Neuronal stem cell (in vitro differentiated cells): Measurements from ENCODE around the gene SORCS2.
A peak's percentile ranks its signal among the peaks of the same experiment; 100 is the strongest.

Experiments
- DNase-seq: peaks from one replicate; pipeline ENCODE4 v3.0.0-alpha.2; 2013; ENCODE audit warnings: low spot score
- H2AFZ ChIP-seq: one replicate; pipeline ENCODE4 v1.6.1; 2013; ENCODE audit warnings: mild to moderate bottlenecking, low read length, inconsistent platforms
- H2AK5ac ChIP-seq: 2 replicates; pipeline ENCODE4 v1.6.1; 2013; ENCODE audit warnings: low read depth, mild to moderate bottlenecking, inconsistent platforms, low read length, moderate library complexity, mixed read lengths
- H2BK120ac ChIP-seq: 2 replicates; pipeline ENCODE4 v1.6.1; 2013; ENCODE audit warnings: low read depth, mild to moderate bottlenecking, inconsistent platforms, low read length, moderate library complexity, mixed read lengths
- H2BK12ac ChIP-seq: one replicate; pipeline ENCODE4 v1.6.1; 2013; ENCODE audit warnings: low read length, inconsistent platforms
- H2BK15ac ChIP-seq: 2 replicates; pipeline ENCODE4 v1.6.1; 2013; ENCODE audit warnings: mild to moderate bottlenecking, low read length, inconsistent platforms, mixed read lengths
- H2BK5ac ChIP-seq: one replicate; pipeline ENCODE4 v1.6.1; 2013; ENCODE audit warnings: inconsistent platforms, mild to moderate bottlenecking, low read length, moderate library complexity
- H3K14ac ChIP-seq: one replicate; pipeline ENCODE4 v1.6.1; 2013; ENCODE audit warnings: low read length, inconsistent platforms
- H3K18ac ChIP-seq: 2 replicates; pipeline ENCODE4 v1.6.1; 2013; ENCODE audit warnings: low read length, inconsistent platforms
- H3K23ac ChIP-seq: 2 replicates; pipeline ENCODE4 v1.6.1; 2013; ENCODE audit warnings: low read depth, mild to moderate bottlenecking, mixed read lengths, low read length, inconsistent platforms; ENCODE audit not compliant: poor library complexity
- H3K27ac ChIP-seq: replicated peaks from 3 replicates; pipeline ENCODE4 v1.5.1; 2013; ENCODE audit warnings: low read length, inconsistent platforms
- H3K27me3 ChIP-seq, 3 experiments: 2 replicates each; pipeline ENCODE4 v1.6.1; 2013; ENCODE audit warnings: low read length in 3 of 3, mild to moderate bottlenecking in 2 of 3, inconsistent platforms in 1 of 3, low read depth in 1 of 3, mixed read lengths in 1 of 3, moderate library complexity in 1 of 3; ENCODE audit not compliant: control insufficient read depth in 3 of 3, insufficient read depth in 3 of 3
- H3K36me3 ChIP-seq, 2 donors: replicated peaks in 1 of 2; 2 replicates each; pipeline ENCODE4 v1.6.1; 2013; ENCODE audit warnings: low read length in 2 of 2; ENCODE audit not compliant: control insufficient read depth in 2 of 2, insufficient read depth in 2 of 2
- H3K4ac ChIP-seq: 2 replicates; pipeline ENCODE4 v1.6.1; 2013; ENCODE audit warnings: inconsistent platforms, mild to moderate bottlenecking, low read length, moderate library complexity
- H3K4me1 ChIP-seq, 2 donors: 1 replicate in 1 of 2; 2 replicates in 1 of 2; pipeline ENCODE4 v1.6.1; 2013; ENCODE audit warnings: low read length in 2 of 2, low read depth in 1 of 2; ENCODE audit not compliant: control insufficient read depth in 2 of 2, insufficient read depth in 1 of 2
- H3K4me2 ChIP-seq: one replicate; pipeline ENCODE4 v1.6.1; 2013; ENCODE audit warnings: mild to moderate bottlenecking, low read length, inconsistent platforms; ENCODE audit not compliant: insufficient read depth, poor library complexity, severe bottlenecking
- H3K4me3 ChIP-seq, 2 donors: 2 replicates each; pipeline ENCODE4 v1.5.1; 2013; ENCODE audit warnings: low read length in 2 of 2, mild to moderate bottlenecking in 2 of 2, inconsistent platforms in 1 of 2, moderate library complexity in 1 of 2
- H3K79me1 ChIP-seq: one replicate; pipeline ENCODE4 v1.6.1; 2013; ENCODE audit warnings: low read depth, mild to moderate bottlenecking, inconsistent platforms, low read length, moderate library complexity
- H3K9ac ChIP-seq: one replicate; pipeline ENCODE4 v1.6.1; 2013; ENCODE audit warnings: mild to moderate bottlenecking, low read depth, low read length, inconsistent platforms; ENCODE audit not compliant: poor library complexity
- H3K9me3 ChIP-seq, 2 donors: replicated peaks in 1 of 2; 2 replicates each; pipeline versions ENCODE3 to v1.6.1; 2013; ENCODE audit warnings: low read length in 2 of 2, mild to moderate bottlenecking in 2 of 2, inconsistent platforms in 1 of 2, low read depth in 1 of 2, mixed read lengths in 1 of 2, moderate library complexity in 1 of 2; ENCODE audit not compliant: control insufficient read depth in 2 of 2, insufficient read depth in 1 of 2
- H4K8ac ChIP-seq: one replicate; pipeline ENCODE4 v1.6.1; 2013; ENCODE audit warnings: low read depth, mild to moderate bottlenecking, inconsistent platforms, low read length, moderate library complexity
- H4K91ac ChIP-seq: one replicate; pipeline ENCODE4 v1.6.1; 2013; ENCODE audit warnings: low read length, low read depth, mild to moderate bottlenecking, inconsistent platforms; ENCODE audit not compliant: poor library complexity
- WGBS, 2 donors: extraction: QIAGEN DNeasy Blood & Tissue Kit; methylation state at CpG; one replicate each; pipeline ENCODE4 v1.1.7; 2013; ENCODE audit warnings: missing lambda C conversion rate in 2 of 2, mixed read lengths in 1 of 2; ENCODE audit not compliant: insufficient read length in 2 of 2, insufficient replicate concordance in 1 of 2; ENCODE audit errors: extremely low coverage in 2 of 2; 5-methylcytosine and 5-hydroxymethylcytosine counted together

Gene SORCS2

DNA sequence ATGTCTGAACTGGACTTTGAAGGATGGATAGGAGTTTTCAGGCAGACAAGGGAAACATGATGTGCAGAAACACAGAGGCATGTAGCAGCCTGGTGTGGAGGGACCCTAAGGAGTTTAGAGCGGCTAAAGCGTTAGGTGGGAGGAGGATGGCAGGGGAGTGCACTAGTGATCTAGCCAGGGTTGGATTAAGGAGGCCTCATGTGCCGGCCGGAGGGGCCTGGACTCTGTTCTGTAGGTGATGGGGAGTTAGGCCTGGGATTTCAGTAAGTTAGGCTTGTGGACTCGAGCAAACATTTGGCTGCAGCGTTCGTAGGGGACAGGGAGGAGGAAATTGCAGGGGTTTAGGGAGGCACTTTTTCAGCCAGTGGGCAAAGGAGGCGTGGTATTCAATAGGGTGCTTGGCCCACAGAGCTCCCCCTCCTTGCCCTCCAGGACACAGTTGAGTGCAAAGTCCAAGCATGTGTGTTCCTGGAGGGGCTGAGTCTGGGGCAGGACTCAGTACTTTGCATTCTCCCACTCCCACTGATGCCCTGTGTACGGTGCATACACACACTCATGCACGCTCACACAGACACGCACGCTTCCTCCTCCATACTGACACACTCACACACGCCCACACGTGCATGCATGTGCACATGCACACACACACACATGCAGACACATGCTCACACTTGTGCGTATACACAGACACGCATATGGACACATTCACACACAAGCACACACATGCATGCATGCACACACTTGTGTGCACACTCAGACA lies 223.8 kb downstream of the SORCS2 start:
- Histone ChIP-seq H3K9ac (no peak overlapping the region), H4K91ac (no peak overlapping the region), H2AFZ (no peak overlapping the region), H3K9me3 (peaks cover 0 to 5% of the 10 kb centered on the region in 2 donors), H3K4me3 (peak overlapping the region in 1 of 2 donors; percentile 31), H3K23ac (peak overlapping the region; percentile 19), H2BK5ac (no peak overlapping the region), H3K27ac (no peak overlapping the region), H3K14ac (peak overlapping the region; percentile 85), H3K4me2 (no peak overlapping the region), H2BK12ac (peak overlapping the region; percentile 63), H3K18ac (peak overlapping the region; percentile 83), H3K36me3 (no peaks in the 10 kb centered on the region), H3K27me3 (peaks cover 0 to 12% (median 0%) of the 10 kb centered on the region in 3 experiments), H3K4ac (peak overlapping the region; percentile 45), H3K4me1 (peaks cover 0 to 9% of the 10 kb centered on the region in 2 donors), H3K79me1 (peaks cover 3% of the 10 kb centered on the region), H2AK5ac (no peak overlapping the region), H2BK15ac (no peak overlapping the region), H2BK120ac (no peak overlapping the region), H4K8ac (no peak overlapping the region)
- DNase-seq: no peak
- no CpG with 5 or more reads among the region's 16 CpGs for WGBS, 2 donors

DNA sequence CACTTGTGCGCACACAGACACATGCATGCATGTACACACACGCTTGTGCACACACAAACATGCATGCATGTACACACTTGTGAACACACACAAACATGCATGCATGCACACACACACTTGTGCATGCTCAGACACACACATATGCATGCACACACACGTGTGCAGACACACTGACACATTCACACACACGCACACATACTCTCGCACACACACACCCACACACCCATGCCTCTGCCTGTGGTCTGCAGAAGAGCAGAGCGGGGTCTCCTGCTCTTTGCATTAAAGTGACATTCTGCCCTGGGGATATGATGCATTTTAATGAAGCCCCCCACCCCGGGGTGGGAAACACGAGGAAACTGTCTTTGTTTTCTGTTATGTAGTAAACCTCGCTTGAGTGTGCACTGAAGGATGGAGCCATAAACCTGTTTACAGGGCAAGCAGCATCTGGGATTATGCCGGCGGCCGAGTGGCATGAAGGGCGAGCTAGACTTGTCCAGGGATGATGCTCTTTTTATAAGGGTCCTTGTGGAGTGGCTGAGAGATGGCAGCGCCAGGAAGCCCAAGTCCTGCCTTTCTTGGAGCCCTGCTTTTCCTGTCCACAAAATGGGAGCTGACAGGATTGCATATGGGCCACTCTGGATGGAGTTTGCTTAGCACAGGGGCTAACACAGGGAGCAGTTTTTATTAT lies 224.6 kb downstream of the SORCS2 start:
- Histone ChIP-seq H3K9me3 (peaks cover 0 to 5% of the 10 kb centered on the region in 2 donors), H3K4ac (no peak overlapping the region), H3K14ac (no peak overlapping the region), H2BK120ac (no peak overlapping the region), H2AK5ac (no peak overlapping the region), H2BK15ac (no peak overlapping the region), H4K8ac (no peak overlapping the region), H3K27ac (no peak overlapping the region), H3K4me3 (peak overlapping the region in 1 of 2 donors; percentile 31), H3K36me3 (no peaks in the 10 kb centered on the region), H2AFZ (no peak overlapping the region), H3K27me3 (peaks cover 0 to 12% (median 0%) of the 10 kb centered on the region in 3 experiments), H2BK12ac (peak overlapping the region; percentile 63), H3K23ac (peak overlapping the region; percentile 19), H3K4me2 (no peak overlapping the region), H2BK5ac (no peak overlapping the region), H3K4me1 (peaks cover 0 to 9% of the 10 kb centered on the region in 2 donors), H3K18ac (peak overlapping the region; percentile 83), H3K79me1 (peaks cover 3% of the 10 kb centered on the region), H3K9ac (no peak overlapping the region), H4K91ac (no peak overlapping the region)
- DNase-seq: no peak
- no CpG with 5 or more reads among the region's 14 CpGs for WGBS, 2 donors

DNA sequence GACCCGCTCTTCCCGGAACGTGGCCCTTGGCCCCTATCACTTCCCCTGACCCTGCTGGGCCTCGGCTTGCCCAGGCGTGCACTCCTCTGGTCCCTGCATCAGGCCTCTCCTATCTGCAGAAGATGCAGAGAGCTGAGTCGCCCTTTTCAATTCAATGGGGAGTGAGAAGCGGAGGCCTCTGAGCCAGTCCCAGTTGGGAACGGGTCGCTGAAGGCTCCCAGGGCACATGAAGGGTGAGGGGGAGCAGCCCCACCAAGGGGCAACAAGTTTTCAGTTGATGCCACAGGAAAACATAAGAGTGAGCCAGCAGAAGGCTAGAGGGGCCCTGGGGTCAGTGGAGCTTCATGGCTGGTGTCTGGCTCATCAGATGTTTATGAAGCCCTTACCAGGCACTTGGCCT lies 225.3 kb downstream of the SORCS2 start:
- Histone ChIP-seq H3K4ac (no peak overlapping the region), H2AFZ (no peak overlapping the region), H3K4me2 (no peak overlapping the region), H2AK5ac (no peak overlapping the region), H3K4me3 (no peak overlapping the region), H2BK15ac (no peak overlapping the region), H4K91ac (no peak overlapping the region), H3K23ac (no peak overlapping the region), H2BK120ac (no peak overlapping the region), H3K9ac (no peak overlapping the region), H3K79me1 (peaks cover 3% of the 10 kb centered on the region), H2BK12ac (no peak overlapping the region), H3K14ac (no peak overlapping the region), H3K27ac (no peak overlapping the region), H3K9me3 (peaks cover 0 to 5% of the 10 kb centered on the region in 2 donors), H3K4me1 (peaks cover 0 to 9% of the 10 kb centered on the region in 2 donors), H4K8ac (no peak overlapping the region), H2BK5ac (no peak overlapping the region), H3K18ac (peak overlapping the region; percentile 7), H3K27me3 (peaks cover 0 to 8% (median 0%) of the 10 kb centered on the region in 3 experiments), H3K36me3 (no peaks in the 10 kb centered on the region)
- no peak for DNase-seq
- no CpG with 5 or more reads among the region's 9 CpGs for WGBS, 2 donors
